ENCODE measurements around the gene VDR.

DNA sequence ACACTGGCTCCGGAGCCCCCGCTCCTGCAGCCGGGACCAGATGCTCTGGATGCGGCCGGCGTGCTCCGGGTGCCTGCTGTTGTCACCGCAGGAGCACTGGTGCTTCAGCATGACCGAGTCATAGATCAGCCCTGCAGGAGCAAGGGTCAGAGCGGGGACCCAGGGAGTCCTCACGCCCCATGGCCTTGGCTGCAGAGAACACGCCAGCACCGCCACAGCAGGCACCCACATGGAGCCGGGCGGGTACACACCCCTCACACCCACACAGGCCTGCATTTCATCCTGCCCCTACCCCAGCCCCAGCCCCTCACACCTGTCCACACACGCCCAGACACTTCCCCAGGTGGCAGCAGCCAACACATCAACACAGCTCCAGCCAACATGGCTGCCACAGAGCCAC, 112.9 kb downstream of the VDR start:
- TF ChIP-seq, protein P1, sequence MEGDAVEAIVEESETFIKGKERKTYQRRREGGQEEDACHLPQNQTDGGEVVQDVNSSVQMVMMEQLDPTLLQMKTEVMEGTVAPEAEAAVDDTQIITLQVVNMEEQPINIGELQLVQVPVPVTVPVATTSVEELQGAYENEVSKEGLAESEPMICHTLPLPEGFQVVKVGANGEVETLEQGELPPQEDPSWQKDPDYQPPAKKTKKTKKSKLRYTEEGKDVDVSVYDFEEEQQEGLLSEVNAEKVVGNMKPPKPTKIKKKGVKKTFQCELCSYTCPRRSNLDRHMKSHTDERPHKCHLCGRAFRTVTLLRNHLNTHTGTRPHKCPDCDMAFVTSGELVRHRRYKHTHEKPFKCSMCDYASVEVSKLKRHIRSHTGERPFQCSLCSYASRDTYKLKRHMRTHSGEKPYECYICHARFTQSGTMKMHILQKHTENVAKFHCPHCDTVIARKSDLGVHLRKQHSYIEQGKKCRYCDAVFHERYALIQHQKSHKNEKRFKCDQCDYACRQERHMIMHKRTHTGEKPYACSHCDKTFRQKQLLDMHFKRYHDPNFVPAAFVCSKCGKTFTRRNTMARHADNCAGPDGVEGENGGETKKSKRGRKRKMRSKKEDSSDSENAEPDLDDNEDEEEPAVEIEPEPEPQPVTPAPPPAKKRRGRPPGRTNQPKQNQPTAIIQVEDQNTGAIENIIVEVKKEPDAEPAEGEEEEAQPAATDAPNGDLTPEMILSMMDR (IDR thresholded peaks at IDR 0.05; ENCODE audit: low read length): no peak
- no peak for TF ChIP-seq EZH2 (optimal IDR thresholded peaks at IDR 0.05; ENCODE audit: low read depth, low read length)
